Neuron (in vitro differentiated cells): Measurements from ENCODE around the gene GDF3.
"Not testable (repeated sequence)": the region's sequence is repeated elsewhere in the genome, so short reads cannot be mapped to it uniquely, and the experiment has no call there.

Experiments
- H2AFZ ChIP-seq: one replicate; pipeline ENCODE4 v1.6.1; 2013; ENCODE audit warnings: low read depth, mild to moderate bottlenecking, inconsistent platforms, low read length, moderate library complexity
- H3K27me3 ChIP-seq: one replicate; pipeline ENCODE4 v1.6.1; 2013; ENCODE audit warnings: low read length; ENCODE audit not compliant: insufficient read depth
- H3K36me3 ChIP-seq: one replicate; pipeline ENCODE4 v1.6.1; 2013; ENCODE audit warnings: low read length; ENCODE audit not compliant: insufficient read depth
- H3K4me1 ChIP-seq: one replicate; pipeline ENCODE4 v1.6.1; 2013; ENCODE audit warnings: low read length; ENCODE audit not compliant: insufficient read depth
- H3K4me3 ChIP-seq: 2 replicates; pipeline ENCODE4 v1.5.1; 2013; ENCODE audit warnings: mild to moderate bottlenecking, low read length, moderate library complexity
- H3K9me3 ChIP-seq: one replicate; pipeline ENCODE4 v1.6.1; 2013; ENCODE audit warnings: low read length

GDF3 gene

GRCh38 chr12:7694556-7695236, 879 bp downstream of the GDF3 start:
- Histone ChIP-seq H3K9me3 (no peaks in the 10 kb centered on the region), H2AFZ (peak overlapping the region; percentile 26), H3K36me3 (no peaks in the 10 kb centered on the region), H3K4me1 (no peaks in the 10 kb centered on the region), H3K27me3 (no peaks in the 10 kb centered on the region), H3K4me3 (no peak overlapping the region)

- H3K36me3 ChIP-seq: no peaks in the 10 kb centered on the region
- H3K4me1 ChIP-seq: no peaks in the 10 kb centered on the region
- no peak overlapping the region for H3K4me3 ChIP-seq
- no peaks in the 10 kb centered on the region for H3K9me3 ChIP-seq
- H2AFZ ChIP-seq: no peak overlapping the region
- no peaks in the 10 kb centered on the region for H3K27me3 ChIP-seq
Measured at GRCh38 chr12:7693793-7694192, 1.8 kb downstream of the GDF3 start.

- no peaks in the 10 kb centered on the region for H3K4me1 ChIP-seq
- H3K4me3 ChIP-seq: no peak overlapping the region
- no peaks in the 10 kb centered on the region for H3K9me3 ChIP-seq
- H3K27me3 ChIP-seq: no peaks in the 10 kb centered on the region
- no peaks in the 10 kb centered on the region for H3K36me3 ChIP-seq
- H2AFZ ChIP-seq: no peak overlapping the region
Measured at GRCh38 chr12:7681535-7681934, 14.0 kb downstream of the GDF3 start.

- Histone ChIP-seq H3K9me3 (no peaks in the 10 kb centered on the region), H3K4me3 (no peak overlapping the region)
Measured at GRCh38 chr12:7679251-7680045, 16.1 kb downstream of the GDF3 start.

GRCh38 chr12:7678744-7679143, 16.8 kb downstream of the GDF3 start:
- Histone ChIP-seq H3K36me3 (no peaks in the 10 kb centered on the region), H3K9me3 (no peaks in the 10 kb centered on the region), H3K4me3 (no peak overlapping the region), H3K27me3 (no peaks in the 10 kb centered on the region), H2AFZ (no peak overlapping the region), H3K4me1 (no peaks in the 10 kb centered on the region)

More at GRCh38 chr12:7679251-7680045, 16.1 kb downstream of the GDF3 start:
- Histone ChIP-seq H3K4me1 (no peaks in the 10 kb centered on the region), H3K36me3 (no peaks in the 10 kb centered on the region), H2AFZ (no peak overlapping the region), H3K27me3 (no peaks in the 10 kb centered on the region)

GRCh38 chr12:7677432-7677888, 18.1 kb downstream of the GDF3 start:
- H2AFZ ChIP-seq, H3K27me3 ChIP-seq, H3K4me3 ChIP-seq, H3K9me3 ChIP-seq, H3K36me3 ChIP-seq, H3K4me1 ChIP-seq: not testable (repeated sequence)

GRCh38 chr12:7675455-7675854, 20.1 kb downstream of the GDF3 start:
- not testable (repeated sequence) for H2AFZ ChIP-seq, H3K36me3 ChIP-seq, H3K4me1 ChIP-seq, H3K27me3 ChIP-seq, H3K4me3 ChIP-seq, H3K9me3 ChIP-seq

- Histone ChIP-seq H3K9me3 (no peaks in the 10 kb centered on the region), H3K27me3 (no peaks in the 10 kb centered on the region), H3K36me3 (no peaks in the 10 kb centered on the region), H2AFZ (no peak overlapping the region), H3K4me3 (no peak overlapping the region), H3K4me1 (no peaks in the 10 kb centered on the region)
Measured at GRCh38 chr12:7668171-7668570, 27.4 kb downstream of the GDF3 start.

- no peaks in the 10 kb centered on the region for H3K27me3 ChIP-seq
- H2AFZ ChIP-seq: no peak overlapping the region
- H3K4me3 ChIP-seq: no peak overlapping the region
- no peaks in the 10 kb centered on the region for H3K36me3 ChIP-seq
- no peaks in the 10 kb centered on the region for H3K4me1 ChIP-seq
- no peaks in the 10 kb centered on the region for H3K9me3 ChIP-seq
Measured at GRCh38 chr12:7667125-7667524, 28.4 kb downstream of the GDF3 start.

GRCh38 chr12:7666595-7666994, 29.0 kb downstream of the GDF3 start:
- Histone ChIP-seq H3K4me3 (no peak overlapping the region), H3K36me3 (no peaks in the 10 kb centered on the region), H2AFZ (no peak overlapping the region), H3K4me1 (no peaks in the 10 kb centered on the region), H3K27me3 (no peaks in the 10 kb centered on the region), H3K9me3 (no peaks in the 10 kb centered on the region)

- Histone ChIP-seq H2AFZ (no peak overlapping the region), H3K36me3 (no peaks in the 10 kb centered on the region), H3K27me3 (no peaks in the 10 kb centered on the region)
Measured at GRCh38 chr12:7661741-7662140, 33.8 kb downstream of the GDF3 start.

GRCh38 chr12:7656121-7656520, 39.5 kb downstream of the GDF3 start:
- Histone ChIP-seq H3K4me3 (no peak overlapping the region), H2AFZ (no peak overlapping the region), H3K36me3 (no peaks in the 10 kb centered on the region), H3K4me1 (no peaks in the 10 kb centered on the region), H3K9me3 (no peaks in the 10 kb centered on the region), H3K27me3 (no peaks in the 10 kb centered on the region)

More at GRCh38 chr12:7661741-7662140, 33.8 kb downstream of the GDF3 start:
- Histone ChIP-seq H3K4me3 (no peak overlapping the region), H3K4me1 (no peaks in the 10 kb centered on the region), H3K9me3 (no peaks in the 10 kb centered on the region)

GRCh38 chr12:7650091-7650490, 45.5 kb downstream of the GDF3 start:
- Histone ChIP-seq H3K4me3 (no peak overlapping the region), H3K4me1 (no peaks in the 10 kb centered on the region), H3K27me3 (no peaks in the 10 kb centered on the region), H3K36me3 (no peaks in the 10 kb centered on the region), H3K9me3 (no peaks in the 10 kb centered on the region), H2AFZ (no peak overlapping the region)
